CD1c-positive myeloid dendritic cell (primary cell): ENCODE measurements around the gene SORCS2.

Source experiments
- DNase-seq: peaks from one replicate; pipeline ENCODE4 v3.0.0-alpha.2; 2016; ENCODE audit errors: extremely low spot score

The SORCS2 gene

GRCh38 chr4:7631288-7632014, 439.1 kb downstream of the SORCS2 start:
- no peak for DNase-seq

GRCh38 chr4:7632341-7632740, 440.0 kb downstream of the SORCS2 start:
- no peak for DNase-seq

DNA sequence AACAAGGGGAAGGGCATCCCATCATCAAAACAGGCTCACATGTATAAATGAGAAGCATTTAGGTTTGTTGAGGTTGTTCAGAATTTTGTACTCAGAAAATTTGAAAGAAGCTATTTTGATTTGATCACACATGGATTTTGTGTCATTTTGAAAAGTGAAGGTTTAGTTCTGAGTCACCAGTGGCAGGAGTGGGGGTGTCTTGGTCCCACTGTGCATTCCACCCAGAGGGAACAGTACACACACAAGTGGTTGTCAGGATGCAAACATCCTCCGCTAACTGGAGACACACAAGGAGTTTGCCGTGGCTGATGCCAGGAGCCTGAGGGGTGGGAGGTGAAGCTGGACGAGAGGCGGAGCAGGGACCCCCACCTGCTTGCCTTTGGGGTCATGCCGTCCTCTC, 440.6 kb downstream of the SORCS2 start:
- no peak for DNase-seq

DNA sequence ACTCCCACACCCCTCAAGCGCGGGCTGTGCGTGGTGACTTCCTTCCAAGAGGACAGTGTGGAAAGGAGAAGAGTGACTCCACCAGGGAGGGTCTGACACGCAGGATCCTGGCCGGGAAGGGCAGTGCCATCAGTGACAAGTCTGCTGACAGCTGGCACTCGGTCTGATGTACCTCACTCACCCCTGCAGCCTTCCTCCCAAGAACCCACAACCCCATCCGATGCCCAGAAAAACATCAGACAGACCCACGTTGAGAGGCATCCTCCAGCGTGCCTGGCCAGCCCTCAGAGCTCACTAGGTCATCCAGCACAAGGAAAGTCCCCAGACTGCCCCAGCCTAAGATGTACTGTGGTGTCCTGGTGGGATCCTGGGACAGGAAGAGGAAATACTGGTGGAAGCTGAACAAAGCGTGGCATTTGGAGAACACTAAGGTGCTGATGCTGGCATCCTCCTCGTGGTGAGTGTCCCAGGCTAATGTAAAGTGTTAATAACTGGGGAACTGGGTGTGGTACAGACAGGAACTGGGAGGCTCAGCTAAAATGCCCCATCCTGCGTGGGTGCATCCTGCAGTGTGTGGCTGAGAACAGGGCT, 442.4 kb downstream of the SORCS2 start:
- peak; percentile 82 for DNase-seq

GRCh38 chr4:7635445-7636239, 443.3 kb downstream of the SORCS2 start:
- DNase-seq, result peak; percentile 47

DNA sequence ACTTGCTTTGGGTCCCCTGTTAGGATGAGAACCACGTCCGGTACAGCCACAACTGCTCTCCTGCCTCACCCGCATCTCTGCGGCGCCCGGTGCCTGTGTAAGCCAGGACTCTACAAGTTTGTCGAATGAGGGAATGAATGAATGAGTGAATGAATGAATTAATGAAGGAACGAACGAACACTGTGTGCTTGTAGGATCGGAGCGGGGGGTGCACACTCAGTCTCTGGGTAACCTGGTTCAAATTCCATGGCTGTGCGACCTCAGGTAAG, 443.8 kb downstream of the SORCS2 start:
- no peak for DNase-seq

GRCh38 chr4:7637139-7637538, 444.8 kb downstream of the SORCS2 start:
- DNase-seq, result no peak

- DNase-seq, result no peak
Observed at GRCh38 chr4:7637971-7638370, 445.6 kb downstream of the SORCS2 start.

DNA sequence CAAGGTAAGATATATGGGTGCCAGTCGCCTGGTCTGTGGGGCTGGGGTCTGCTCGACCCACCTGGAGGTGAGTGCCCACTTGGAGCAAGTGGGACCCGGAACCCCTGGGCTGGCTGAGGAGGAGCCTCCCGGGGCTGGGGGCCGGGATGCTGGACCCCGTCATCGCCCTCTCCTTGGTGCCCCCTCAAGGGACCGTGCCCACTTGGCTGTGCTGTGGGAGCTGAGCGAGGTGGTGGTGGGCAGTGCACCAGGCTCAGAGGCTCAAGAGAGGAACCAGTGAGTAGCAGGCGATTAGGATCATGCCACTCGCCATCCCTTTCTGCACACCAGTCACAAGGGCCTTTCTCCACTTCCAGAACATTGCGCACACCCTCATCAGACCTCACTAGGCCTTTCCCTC, 446.2 kb downstream of the SORCS2 start:
- peak; percentile 18 for DNase-seq

- peak; percentile 90 for DNase-seq
Observed at GRCh38 chr4:7638984-7639789, 446.8 kb downstream of the SORCS2 start.

- no peak for DNase-seq
Observed at GRCh38 chr4:7640136-7640535, 447.8 kb downstream of the SORCS2 start.

- DNase-seq, result no peak
Observed at GRCh38 chr4:7641712-7642111, 449.4 kb downstream of the SORCS2 start.

DNA sequence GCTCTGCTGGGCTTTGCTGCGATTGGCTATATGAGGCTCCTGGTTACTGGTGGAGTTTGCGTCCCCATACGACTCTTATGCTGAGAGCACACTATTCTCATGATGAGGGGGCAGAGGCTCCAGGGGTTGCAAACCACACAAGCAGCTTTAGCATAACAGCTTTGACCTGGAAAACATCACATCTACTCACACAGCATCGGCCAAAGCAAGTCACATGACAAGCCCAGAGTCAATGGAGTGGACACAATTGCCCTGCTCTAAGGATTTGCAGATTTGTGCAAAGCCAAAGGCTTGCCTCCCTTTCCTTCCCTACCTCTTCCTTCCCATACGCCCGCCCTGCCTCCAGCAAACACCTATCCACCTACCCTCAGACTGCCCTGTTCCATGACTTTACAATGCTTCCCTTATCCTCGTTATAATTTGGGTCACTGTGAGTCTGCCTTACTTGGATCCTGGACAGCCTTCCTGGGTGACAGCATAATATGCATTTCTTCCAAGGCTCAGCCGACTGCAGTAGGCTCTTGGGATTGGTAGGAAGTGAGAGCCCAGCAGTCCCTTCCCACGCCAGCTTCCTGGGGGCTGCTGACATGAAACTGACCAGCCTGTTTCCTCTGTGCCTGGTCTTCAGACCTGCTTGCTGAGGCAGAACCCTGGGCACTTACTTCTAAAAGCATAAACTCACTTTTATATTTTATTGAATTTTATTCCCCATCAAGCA, 450.6 kb downstream of the SORCS2 start:
- DNase-seq, result peak; percentile 53

DNA sequence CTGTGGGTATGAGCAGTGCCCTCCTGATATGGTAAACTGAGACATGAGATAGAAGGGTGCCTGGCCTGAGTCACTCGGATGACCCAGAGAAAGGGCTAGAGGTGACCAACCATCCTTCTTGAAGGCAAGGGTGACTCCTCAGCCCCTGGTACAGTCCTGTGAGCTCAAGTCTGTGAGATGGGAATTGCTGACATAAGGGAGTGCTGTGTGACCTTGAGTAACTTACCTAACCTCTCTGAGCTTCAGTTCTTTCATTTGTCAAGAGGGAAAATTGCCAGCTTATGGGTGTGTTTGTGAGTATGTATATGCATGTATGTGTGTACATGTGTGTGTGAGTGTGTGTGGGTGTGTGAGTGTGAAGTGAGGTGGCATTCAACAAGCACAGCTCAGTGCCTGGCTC, 452.8 kb downstream of the SORCS2 start:
- no peak for DNase-seq

- DNase-seq, result no peak
Observed at GRCh38 chr4:7645956-7646355, 453.6 kb downstream of the SORCS2 start.

GRCh38 chr4:7646384-7647061, 454.2 kb downstream of the SORCS2 start:
- peak; percentile 13 for DNase-seq

GRCh38 chr4:7647186-7647585, 454.8 kb downstream of the SORCS2 start:
- peak; percentile 40 for DNase-seq

GRCh38 chr4:7647600-7648543, 455.5 kb downstream of the SORCS2 start:
- peak; percentile 93 for DNase-seq

DNA sequence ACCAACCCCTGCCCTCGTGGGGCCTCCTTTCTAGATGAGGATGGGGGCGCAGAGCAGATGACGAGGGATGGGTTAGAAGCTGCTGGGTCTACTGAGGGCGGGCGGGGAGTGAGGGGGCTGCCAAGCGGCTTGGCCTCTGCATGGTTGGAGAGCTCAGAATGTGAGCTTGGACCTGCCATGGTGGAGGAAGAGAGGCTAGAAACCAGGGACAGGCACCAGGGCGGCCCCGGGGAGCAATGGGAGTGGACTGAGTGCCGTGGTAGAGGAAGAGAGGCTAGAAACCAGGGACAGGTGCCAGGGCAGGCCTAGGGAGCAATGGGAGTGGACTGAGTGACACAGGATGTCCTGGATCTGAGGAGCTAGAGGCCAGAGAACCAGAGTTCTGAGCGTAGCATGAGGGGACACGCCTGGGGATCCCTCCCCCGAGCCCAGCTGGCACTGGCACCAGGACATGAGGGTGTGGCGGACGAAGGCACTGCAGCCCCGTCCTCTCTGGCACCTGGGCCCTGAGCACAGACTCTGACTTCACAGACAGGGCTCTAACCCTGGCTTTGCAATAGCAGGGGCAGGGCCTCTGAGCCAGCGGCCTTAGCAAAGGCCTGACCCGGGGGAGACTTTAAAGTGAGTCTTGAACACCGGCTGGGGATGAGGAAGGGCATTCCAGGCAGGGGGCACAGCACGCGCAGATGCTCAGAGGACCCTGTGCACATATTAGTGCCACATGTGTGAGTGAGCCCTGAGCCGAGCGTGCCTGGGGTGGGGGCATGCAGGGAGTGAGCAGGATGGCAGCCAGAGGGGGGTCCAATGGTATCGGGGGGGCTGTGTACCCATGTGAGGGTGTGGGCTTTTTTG, 456.4 kb downstream of the SORCS2 start:
- no peak for DNase-seq
